ENCODE results near the gene MKI67.
"Not testable (repeated sequence)": the region's sequence is repeated elsewhere in the genome, so short reads cannot be mapped to it uniquely, and the experiment has no call there.

The MKI67 gene

GRCh38 chr10:128140425-128140824, 14.2 kb upstream of the MKI67 start:
- TF ChIP-seq MYC (IDR thresholded peaks at IDR 0.05; ENCODE audit: low read depth, low read length) (no peak), POLR2A (IDR thresholded peaks at IDR 0.05; ENCODE audit: extremely low read depth, insufficient read length) (no peak), CTCF (IDR thresholded peaks at IDR 0.05; ENCODE audit: low read depth, low read length) (no peak), MAX (IDR thresholded peaks at IDR 0.05; ENCODE audit: low read depth, low read length) (no peak)
- H3K4me3 ChIP-seq (ENCODE audit: low read depth, low read length), result no peak overlapping the region
- no peak for DNase-seq (ENCODE audit: low read depth)

- H3K4me3 ChIP-seq (ENCODE audit: low read depth, low read length); DNase-seq (ENCODE audit: low read depth): not testable (repeated sequence)
These were observed 12.2 kb upstream of the MKI67 start for GRCh38 chr10:128138429-128138828.

GRCh38 chr10:128137877-128138276, 11.7 kb upstream of the MKI67 start:
- DNase-seq (ENCODE audit: low read depth), result no peak
- TF ChIP-seq MAX (IDR thresholded peaks at IDR 0.05; ENCODE audit: low read depth, low read length), result no peak
- no peak for TF ChIP-seq CTCF (IDR thresholded peaks at IDR 0.05; ENCODE audit: low read depth, low read length)
- no peak overlapping the region for H3K4me3 ChIP-seq (ENCODE audit: low read depth, low read length)

GRCh38 chr10:128130051-128130450, 3.8 kb upstream of the MKI67 start:
- TF ChIP-seq CTCF (IDR thresholded peaks at IDR 0.05; ENCODE audit: low read depth, low read length), result no peak
- TF ChIP-seq POLR2A (IDR thresholded peaks at IDR 0.05; ENCODE audit: extremely low read depth, insufficient read length), result no peak
- no peak for TF ChIP-seq MYC (IDR thresholded peaks at IDR 0.05; ENCODE audit: low read depth, low read length)
- no peak for TF ChIP-seq MAX (IDR thresholded peaks at IDR 0.05; ENCODE audit: low read depth, low read length)
- DNase-seq (ENCODE audit: low read depth), result peak; percentile 18
- H3K4me3 ChIP-seq (ENCODE audit: low read depth, low read length), result no peak overlapping the region

- H3K4me3 ChIP-seq (ENCODE audit: low read depth, low read length), result no peak overlapping the region
- DNase-seq (ENCODE audit: low read depth), result no peak
- TF ChIP-seq CTCF (IDR thresholded peaks at IDR 0.05; ENCODE audit: low read depth, low read length), result no peak
- TF ChIP-seq MYC (IDR thresholded peaks at IDR 0.05; ENCODE audit: low read depth, low read length), result no peak
- no peak for TF ChIP-seq POLR2A (IDR thresholded peaks at IDR 0.05; ENCODE audit: extremely low read depth, insufficient read length)
- TF ChIP-seq MAX (IDR thresholded peaks at IDR 0.05; ENCODE audit: low read depth, low read length), result no peak
These were observed 2.4 kb upstream of the MKI67 start for GRCh38 chr10:128128582-128128981.

GRCh38 chr10:128125416-128125943, 743 bp downstream of the MKI67 start:
- peak overlapping the region; percentile 94 for H3K4me3 ChIP-seq (ENCODE audit: low read depth, low read length)
- TF ChIP-seq MAX (IDR thresholded peaks at IDR 0.05; ENCODE audit: low read depth, low read length) (no peak), MYC (IDR thresholded peaks at IDR 0.05; ENCODE audit: low read depth, low read length) (no peak), CTCF (IDR thresholded peaks at IDR 0.05; ENCODE audit: low read depth, low read length) (no peak), POLR2A (IDR thresholded peaks at IDR 0.05; ENCODE audit: extremely low read depth, insufficient read length) (no peak)
- DNase-seq (ENCODE audit: low read depth), result peak; percentile 44
